Bronchial epithelial cell (primary cell): ENCODE measurements around the gene RPTOR. TPM values are rescaled to one million over a fixed set of nuclear protein-coding genes. Genes with fewer than 3 reads are reported as not detected.
A peak's percentile ranks its signal among the peaks of the same experiment; 100 is the strongest.

Source experiments
- DNase-seq: peaks from one replicate; pipeline ENCODE4 v3.0.0-alpha.2; 2010; ENCODE audit warnings: low read depth
- FAIRE-seq: peaks from 2 replicates; lab custom pipeline; 2011; peaks lifted over from hg19 to GRCh38; lab: Jason Lieb, UNC
- H3K27me3 ChIP-seq: 2 replicates; pipeline ENCODE4 v1.5.1; 2011; ENCODE audit warnings: low read length; ENCODE audit not compliant: control insufficient read depth, insufficient read depth
- H3K36me3 ChIP-seq: 2 replicates; pipeline ENCODE4 v1.5.1; 2011; ENCODE audit warnings: low read length; ENCODE audit not compliant: control insufficient read depth, insufficient read depth
- H3K4me3 ChIP-seq: 2 replicates; pipeline ENCODE4 v1.5.1; 2011; ENCODE audit warnings: mild to moderate bottlenecking, low read depth, low read length, control low read depth
- CTCF ChIP-seq: IDR thresholded peaks from 2 replicates; pipeline ENCODE4 v1.5.1; 2011; ENCODE audit warnings: mild to moderate bottlenecking, moderate library complexity, low read length, control low read depth, inconsistent platforms; ENCODE audit not compliant: insufficient read depth, severe bottlenecking
- total RNA-seq: library from RNA; depleted of rRNA; stranded (reverse); fragments of >200 nt; gene quantifications from 2 replicates; pipeline ENCODE4 v1.2.1, GENCODE V29; 2014

RPTOR gene
- total RNA-seq, 1 donor from 2014 or later = 14.0 TPM

- DNase-seq = peak; percentile 12
- Histone ChIP-seq H3K4me3 (no peak overlapping the region), H3K27me3 (no peaks in the 10 kb centered on the region), H3K36me3 (peaks cover 2% of the 10 kb centered on the region)
- no peak for FAIRE-seq
- no peak for TF ChIP-seq CTCF
Measured at GRCh38 chr17:80599546-80600305, 55.1 kb downstream of the RPTOR start.

GRCh38 chr17:80601146-80601545, 56.5 kb downstream of the RPTOR start:
- TF ChIP-seq CTCF = no peak
- Histone ChIP-seq H3K36me3 (peaks cover 2% of the 10 kb centered on the region), H3K27me3 (no peaks in the 10 kb centered on the region), H3K4me3 (no peak overlapping the region)
- DNase-seq = no peak
- no peak for FAIRE-seq

DNA sequence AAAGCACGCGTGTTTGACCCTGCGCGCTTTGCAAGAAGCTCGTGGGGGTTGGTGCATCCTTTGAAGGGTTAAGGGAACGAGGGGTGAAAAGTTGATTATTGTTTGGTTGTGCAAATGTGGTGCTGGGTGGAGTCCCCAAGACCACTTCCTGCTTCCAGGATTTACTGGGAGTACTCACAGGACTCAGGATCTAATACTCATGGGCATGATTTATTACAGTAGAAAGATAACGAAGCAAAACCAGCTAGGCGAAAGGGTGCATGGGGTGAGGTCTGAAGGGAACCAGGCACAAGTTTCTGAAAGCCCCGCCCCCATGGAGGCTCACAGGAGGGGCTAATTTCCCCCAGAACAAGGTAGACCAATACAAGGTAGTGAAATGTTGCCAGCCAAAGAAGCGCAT, 58.8 kb downstream of the RPTOR start:
- no peak for TF ChIP-seq CTCF
- Histone ChIP-seq H3K27me3 (no peaks in the 10 kb centered on the region), H3K4me3 (no peak overlapping the region), H3K36me3 (peaks cover 2% of the 10 kb centered on the region)
- DNase-seq (no peak), FAIRE-seq (no peak)

GRCh38 chr17:80604009-80604669, 59.5 kb downstream of the RPTOR start:
- Histone ChIP-seq H3K4me3 (no peak overlapping the region), H3K36me3 (peaks cover 4% of the 10 kb centered on the region), H3K27me3 (no peaks in the 10 kb centered on the region)
- FAIRE-seq (no peak), DNase-seq (no peak)
- no peak for TF ChIP-seq CTCF

- no peak for TF ChIP-seq CTCF
- Histone ChIP-seq H3K36me3 (peaks cover 4% of the 10 kb centered on the region), H3K4me3 (no peak overlapping the region), H3K27me3 (no peaks in the 10 kb centered on the region)
- FAIRE-seq (no peak), DNase-seq (no peak)
Measured at GRCh38 chr17:80604670-80605010, 60.0 kb downstream of the RPTOR start.
